BE2C (cell line): ENCODE measurements around the gene NODAL.
A peak's percentile ranks its signal among the peaks of the same experiment; 100 is the strongest.

Source experiments
- DNase-seq: peaks from one replicate; pipeline ENCODE4 v3.0.0-alpha.2; 2020
- H3K27me3 ChIP-seq: fragments of 250-450 bp; sonication (Bioruptor Pico); 2 replicates; pipeline ENCODE4 v1.5.1; 2020; ENCODE audit warnings: mild to moderate bottlenecking
- H3K36me3 ChIP-seq: fragments of 250-450 bp; sonication (Bioruptor Pico); 2 replicates; pipeline ENCODE4 v1.5.1; 2020; ENCODE audit warnings: mild to moderate bottlenecking
- H3K4me1 ChIP-seq: fragments of 250-450 bp; sonication (Bioruptor Pico); 2 replicates; pipeline ENCODE4 v1.5.1; 2020
- H3K4me3 ChIP-seq: 2 replicates; pipeline ENCODE4 v1.5.1; 2011; ENCODE audit warnings: low read depth, low read length
- H3K9me3 ChIP-seq: fragments of 250-450 bp; sonication (Bioruptor Pico); 2 replicates; pipeline ENCODE4 v1.5.1; 2020
- CTCF ChIP-seq: IDR thresholded peaks from 2 replicates; pipeline ENCODE4 v1.5.1; 2012; ENCODE audit warnings: mild to moderate bottlenecking, low read depth, low read length

The NODAL gene

GRCh38 chr10:70404036-70404786, 37.3 kb downstream of the NODAL start, which contains the start of gene EIF4EBP2:
Gene EIF4EBP2, plus strand, starts transcription at chr10:70404145. Its CDS starts 257 bp downstream, at chr10:70404402.
- no peak for TF ChIP-seq CTCF
- peak; percentile 97 for DNase-seq
- H3K4me3 ChIP-seq, result peak within 1 kb of the TSS; percentile 93
- peaks cover 3% of the 10 kb centered on the region for H3K36me3 ChIP-seq
- no peaks in the 10 kb centered on the region for H3K27me3 ChIP-seq
- no peaks in the 10 kb centered on the region for H3K4me1 ChIP-seq
- H3K9me3 ChIP-seq, result no peaks in the 10 kb centered on the region

- H3K4me1 ChIP-seq, result no peaks in the 10 kb centered on the region
- peak overlapping the region; percentile 55 for H3K4me3 ChIP-seq
- TF ChIP-seq CTCF, result no peak
- H3K9me3 ChIP-seq, result no peaks in the 10 kb centered on the region
- H3K27me3 ChIP-seq, result no peaks in the 10 kb centered on the region
- no peak for DNase-seq
- H3K36me3 ChIP-seq, result peaks cover 3% of the 10 kb centered on the region
These were observed 37.9 kb downstream of the NODAL start for GRCh38 chr10:70403483-70404035.

- Histone ChIP-seq H3K9me3 (no peaks in the 10 kb centered on the region), H3K4me3 (no peak overlapping the region), H3K4me1 (no peaks in the 10 kb centered on the region), H3K27me3 (no peaks in the 10 kb centered on the region), H3K36me3 (no peaks in the 10 kb centered on the region)
- no peak for TF ChIP-seq CTCF
- no peak for DNase-seq
These were observed 42.3 kb downstream of the NODAL start for GRCh38 chr10:70399177-70399576.

GRCh38 chr10:70396140-70396539, 45.3 kb downstream of the NODAL start:
- no peaks in the 10 kb centered on the region for H3K36me3 ChIP-seq
- no peak for TF ChIP-seq CTCF
- no peak for DNase-seq

GRCh38 chr10:70391654-70392053, 49.8 kb downstream of the NODAL start:
- Histone ChIP-seq H3K9me3 (no peaks in the 10 kb centered on the region), H3K4me1 (no peaks in the 10 kb centered on the region), H3K36me3 (no peaks in the 10 kb centered on the region), H3K27me3 (no peaks in the 10 kb centered on the region), H3K4me3 (no peak overlapping the region)
- DNase-seq, result no peak
- TF ChIP-seq CTCF, result no peak

More at GRCh38 chr10:70396140-70396539, 45.3 kb downstream of the NODAL start:
- Histone ChIP-seq H3K9me3 (no peaks in the 10 kb centered on the region), H3K4me1 (no peaks in the 10 kb centered on the region), H3K4me3 (no peak overlapping the region), H3K27me3 (no peaks in the 10 kb centered on the region)
